Measurements from ENCODE around the gene KCTD16.

The KCTD16 gene

DNA sequence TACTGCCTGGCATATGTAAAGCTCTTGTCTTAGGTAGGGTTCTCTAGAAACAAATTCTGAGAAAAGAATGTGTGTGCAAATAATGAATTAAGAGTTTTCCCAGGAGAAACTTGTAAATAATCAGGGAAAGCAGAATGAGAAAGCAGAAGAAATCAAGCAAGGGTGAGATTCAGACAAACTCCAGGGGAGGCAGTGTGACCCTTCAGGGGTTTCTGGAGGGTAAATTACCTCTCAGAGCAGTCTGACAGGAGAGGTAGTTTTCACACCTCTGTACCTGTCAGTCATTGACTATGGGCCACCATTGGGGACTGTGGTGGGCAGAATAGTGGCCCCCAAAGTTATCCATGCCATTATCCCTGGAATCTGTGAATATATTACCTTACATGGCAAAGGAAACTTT is 124.6 kb downstream of the KCTD16 start:
- DNase-seq: no peak

DNA sequence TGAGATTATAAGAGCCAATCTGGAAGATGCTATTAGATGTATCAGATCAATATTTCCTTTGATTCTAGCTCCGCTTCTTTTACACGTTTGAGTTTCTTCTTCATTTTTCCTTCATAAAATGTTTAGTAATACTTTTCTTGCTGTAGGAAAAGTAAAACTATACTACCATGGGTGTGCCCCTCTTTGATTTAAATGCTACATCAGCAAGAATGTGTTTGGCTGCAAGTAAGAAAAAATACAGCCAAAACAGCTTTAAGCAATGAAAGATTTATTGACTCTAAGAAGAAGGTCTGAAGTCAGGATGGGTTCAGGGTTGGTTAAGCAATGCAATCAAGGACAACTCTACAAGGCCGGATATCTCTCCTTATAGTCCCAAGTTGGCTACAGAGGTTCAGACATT is 126.4 kb downstream of the KCTD16 start:
- no peak for DNase-seq

DNA sequence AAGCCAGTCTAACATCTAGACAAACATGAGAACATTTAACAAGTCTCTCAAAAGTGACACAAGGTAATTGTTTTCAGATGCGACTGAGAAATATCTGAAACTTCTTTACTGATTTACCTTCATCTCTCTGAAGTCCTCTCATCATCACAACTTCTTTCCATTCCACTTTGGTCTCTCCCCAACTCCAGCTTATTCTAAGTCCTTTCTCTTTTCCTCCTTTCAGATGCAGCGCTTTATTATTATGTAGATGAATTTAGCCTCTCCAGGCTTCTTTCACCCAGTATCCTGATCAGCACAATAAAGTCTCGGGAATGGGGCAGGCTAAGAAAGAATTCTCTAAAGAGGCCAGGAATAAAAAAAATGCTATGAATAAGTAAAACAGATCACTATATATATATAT is 128.0 kb downstream of the KCTD16 start:
- no peak for DNase-seq

DNA sequence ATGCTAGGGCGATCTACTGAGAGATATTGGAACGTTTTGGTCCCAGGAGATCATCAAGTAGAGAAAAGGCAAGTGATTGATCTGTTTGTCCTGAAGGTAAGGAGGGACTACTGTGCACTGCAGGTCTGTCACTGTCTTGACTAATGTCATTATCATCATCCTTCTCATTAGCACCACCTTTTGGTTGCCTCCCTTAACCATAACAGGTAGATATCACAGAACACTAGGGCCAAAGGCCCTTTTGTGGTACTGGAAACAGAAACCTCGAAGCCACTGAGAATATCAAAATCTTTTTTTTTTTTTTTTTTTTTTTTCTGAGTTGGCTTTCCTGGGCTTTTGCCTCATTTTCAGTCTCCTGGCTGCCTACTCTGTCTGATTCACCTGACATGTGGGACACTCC is 134.0 kb downstream of the KCTD16 start:
- no peak for DNase-seq

DNA sequence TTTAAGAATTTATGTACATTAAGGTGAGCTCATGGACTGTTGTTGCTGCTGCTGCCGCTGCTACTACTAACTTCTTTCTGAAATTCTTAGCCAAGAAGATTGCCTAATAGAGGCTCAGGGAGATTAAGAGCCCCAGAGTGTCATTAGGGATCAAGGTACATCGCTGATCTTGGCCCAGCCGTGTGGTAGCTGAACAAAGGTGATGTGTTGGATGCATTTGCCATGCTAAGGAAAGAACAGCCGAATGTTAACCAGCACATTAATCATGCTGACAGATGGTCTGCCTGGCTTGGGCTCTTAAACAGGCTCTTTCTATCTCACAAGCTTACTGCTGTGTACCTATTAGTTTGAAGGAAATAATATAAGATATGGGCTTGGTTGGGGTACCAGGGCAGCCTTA is 137.1 kb downstream of the KCTD16 start:
- DNase-seq: no peak

DNA sequence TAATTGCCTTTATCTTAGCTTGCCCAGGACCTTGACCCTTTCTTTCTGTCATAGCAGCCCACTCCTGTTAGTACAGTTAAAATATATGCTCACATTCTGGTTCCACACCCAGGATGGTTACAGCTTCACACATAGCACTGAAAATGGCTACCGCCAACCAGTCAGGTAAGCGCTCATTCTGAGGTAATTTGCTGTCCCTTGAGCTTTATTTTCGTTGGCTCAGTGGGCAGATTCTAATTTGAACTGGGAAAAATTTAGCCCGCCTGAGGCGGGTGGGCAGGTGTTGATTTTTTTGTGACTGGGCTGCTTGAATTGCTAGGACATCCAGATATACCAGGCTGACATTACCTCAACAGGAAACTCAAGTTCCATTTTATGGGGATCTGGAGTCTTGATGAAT is 137.5 kb downstream of the KCTD16 start:
- DNase-seq: no peak

DNA sequence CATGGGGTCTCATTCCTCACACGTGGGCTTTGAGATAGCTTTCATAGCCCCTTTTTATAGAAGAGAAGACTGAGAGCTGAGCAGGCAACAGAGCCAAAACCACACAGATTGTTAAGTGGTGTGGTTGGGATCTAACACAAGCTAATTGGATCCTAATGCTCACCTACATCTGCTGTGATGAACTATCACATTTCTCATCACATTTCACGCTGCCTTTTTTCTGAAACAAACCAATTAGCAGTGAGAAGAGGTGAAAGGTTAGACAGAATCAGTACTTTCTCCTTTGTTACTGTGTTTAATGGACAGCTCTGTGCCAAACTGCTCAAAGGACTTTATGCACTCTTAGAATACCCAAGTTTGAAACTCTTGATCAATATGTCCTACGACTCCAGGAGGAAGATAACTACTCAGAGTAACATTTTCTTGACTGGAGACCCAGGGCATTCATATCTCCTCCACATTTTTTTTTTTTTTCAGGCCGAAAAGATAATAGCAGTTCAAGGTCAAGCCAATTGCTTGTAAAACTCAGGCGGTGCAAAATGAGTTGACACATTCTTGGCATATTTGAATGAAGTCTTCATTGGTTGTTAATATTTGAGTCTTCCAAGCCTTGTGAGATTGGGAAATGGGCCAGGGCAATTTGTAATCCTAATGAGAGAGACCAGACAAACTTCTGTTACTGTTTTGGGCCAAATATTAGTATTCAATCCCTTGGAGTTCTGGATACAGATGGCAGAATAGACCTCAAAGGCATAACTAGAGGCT is 138.4 kb downstream of the KCTD16 start:
- no peak for DNase-seq

DNA sequence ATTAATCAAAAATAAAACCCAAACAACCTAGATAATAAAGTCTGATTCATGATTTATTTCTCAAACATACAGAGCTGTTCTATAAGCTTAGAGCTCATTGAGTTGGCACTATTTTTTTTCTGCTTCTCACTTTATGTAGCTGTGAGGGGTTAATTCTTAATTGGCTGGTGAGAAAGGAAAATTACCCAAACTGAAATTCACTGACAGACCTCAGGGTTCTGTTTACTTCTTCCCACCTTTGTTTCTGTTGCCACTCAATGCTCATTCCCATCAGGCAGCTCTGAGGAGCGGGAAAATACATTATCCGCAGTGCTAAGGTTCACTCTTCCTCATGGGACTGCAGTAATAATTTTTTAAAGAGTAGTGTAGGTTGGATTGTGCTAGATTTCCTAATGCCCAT is 139.9 kb downstream of the KCTD16 start:
- no peak for DNase-seq

DNA sequence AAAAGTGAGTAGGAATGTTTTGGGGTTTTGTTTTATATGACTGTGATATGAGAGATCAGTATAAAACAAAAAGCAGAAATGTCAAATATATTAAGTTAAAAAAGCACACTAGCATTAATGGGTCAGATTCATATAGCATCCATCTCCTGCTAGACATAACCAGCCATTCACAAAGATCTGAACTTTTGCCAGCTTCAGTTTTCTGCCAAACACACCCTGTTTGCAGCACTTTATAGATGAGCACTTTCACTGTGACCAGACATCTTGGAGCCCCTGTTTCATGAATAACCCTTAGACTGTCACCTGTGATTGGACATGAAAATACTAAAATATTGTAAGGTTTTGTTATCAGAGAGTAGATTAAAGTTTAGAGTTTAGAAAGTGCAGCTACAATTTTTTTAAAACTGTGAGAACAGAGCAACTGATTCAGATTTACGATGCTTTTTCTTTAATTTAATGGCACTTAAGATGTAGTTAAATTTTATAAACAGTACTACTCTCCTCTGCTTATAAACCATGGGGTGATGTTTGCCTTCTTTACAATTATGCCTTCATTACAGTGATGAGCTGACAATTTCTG is 142.6 kb downstream of the KCTD16 start:
- peak; percentile 16 for DNase-seq

DNA sequence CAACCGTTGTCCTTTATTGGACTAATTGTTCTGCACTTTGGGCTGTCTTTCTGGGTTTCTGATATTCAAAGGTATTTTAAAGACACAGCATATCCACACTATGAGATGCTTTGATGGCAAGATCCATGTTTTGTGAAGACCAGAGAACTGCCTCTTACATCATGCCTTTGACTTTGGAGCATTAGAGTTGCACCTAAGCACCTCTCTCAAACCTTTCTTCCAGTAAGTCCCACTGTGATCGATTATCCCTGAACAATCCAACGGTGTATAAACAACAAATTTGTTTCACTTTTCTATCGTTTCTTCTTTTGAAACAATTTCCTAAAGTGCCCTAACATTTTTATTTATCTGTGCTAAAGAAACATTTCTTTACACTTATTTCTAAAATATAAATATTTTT is 144.4 kb downstream of the KCTD16 start:
- no peak for DNase-seq

DNA sequence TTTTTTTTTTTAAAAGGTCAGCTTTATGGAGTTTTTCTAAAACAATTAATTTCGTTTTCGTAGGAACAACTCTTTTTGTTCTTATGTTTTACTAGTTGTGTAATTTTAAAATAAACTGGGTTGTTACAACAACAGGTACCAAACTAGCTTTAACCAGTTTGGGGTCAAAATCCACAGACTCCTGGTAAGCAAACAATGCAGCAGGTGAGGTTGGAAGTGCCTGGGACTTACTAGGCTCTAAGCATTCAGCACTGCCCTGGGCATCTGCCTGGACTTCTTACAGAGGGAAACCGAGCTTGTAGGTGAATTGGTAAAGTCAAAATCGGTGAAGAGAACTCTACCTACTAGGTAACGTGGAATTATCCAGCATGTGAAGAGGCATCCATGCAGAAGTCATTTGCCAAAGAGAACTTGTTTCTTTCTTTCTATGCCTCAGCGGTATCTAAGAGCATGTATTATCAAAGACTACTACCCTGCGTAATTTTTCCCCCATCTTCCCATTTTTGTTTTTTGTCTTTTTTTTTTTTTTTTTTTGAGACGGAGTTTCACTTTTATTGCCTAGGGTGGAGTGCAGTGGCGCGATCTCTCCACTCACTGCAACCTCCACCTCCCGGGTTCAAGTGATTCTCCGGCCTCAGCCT is 145.4 kb downstream of the KCTD16 start:
- peak; percentile 52 for DNase-seq

DNA sequence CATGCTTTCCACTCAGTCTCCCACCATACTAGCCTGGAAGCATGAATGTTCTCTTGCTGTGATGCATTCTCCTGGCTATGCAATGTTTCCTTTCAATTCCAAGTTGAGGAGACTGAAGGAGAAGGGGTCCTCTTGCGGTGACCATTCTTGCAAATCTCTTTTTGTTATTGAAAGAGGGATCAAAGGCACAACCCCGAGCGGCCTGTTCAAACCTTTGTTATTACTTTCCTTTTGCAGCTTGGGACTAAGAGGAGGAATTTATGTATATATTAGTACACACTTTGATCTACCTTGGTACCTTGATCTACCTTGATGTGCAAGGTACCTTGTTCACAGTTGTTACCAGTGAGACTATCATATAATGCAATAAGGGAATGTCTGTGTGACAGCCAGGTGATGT is 147.3 kb downstream of the KCTD16 start:
- no peak for DNase-seq

DNA sequence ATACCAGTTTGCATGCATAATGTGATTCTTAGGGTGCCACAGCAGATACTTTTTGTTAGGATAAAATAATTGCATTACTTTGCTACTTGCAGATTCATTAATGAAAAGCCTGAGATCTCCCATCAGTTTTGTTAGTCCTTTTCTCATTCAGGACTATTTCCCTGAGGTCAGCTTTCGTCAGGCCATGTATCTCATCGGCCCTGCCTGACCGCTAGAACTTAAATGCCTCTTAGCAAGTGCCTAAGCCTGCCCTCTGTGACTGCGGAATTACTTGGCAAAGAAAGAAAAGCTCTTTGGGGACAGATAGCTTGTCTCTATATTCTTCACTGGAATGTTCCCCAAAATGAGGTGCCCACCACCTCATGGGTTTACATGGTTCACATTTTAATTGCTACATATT is 147.8 kb downstream of the KCTD16 start:
- DNase-seq: no peak

DNA sequence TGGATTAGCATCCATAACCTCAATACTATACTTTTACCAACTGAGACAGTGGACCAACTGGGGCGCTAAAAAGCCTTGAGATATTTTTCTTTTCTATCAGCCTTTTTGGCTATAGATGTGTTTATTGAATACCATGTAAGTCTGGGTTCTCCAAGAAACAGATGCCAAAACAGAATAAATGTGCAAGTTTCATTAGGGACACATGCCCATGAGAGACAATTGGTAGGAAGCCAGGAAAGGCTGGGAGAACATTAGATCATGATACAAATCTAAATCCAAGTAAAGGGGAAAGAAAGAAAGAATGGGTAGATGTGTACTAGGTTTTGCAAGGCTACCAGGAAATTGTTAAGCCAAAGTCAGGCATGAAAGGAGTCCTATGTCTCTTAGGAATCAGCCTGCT is 152.5 kb downstream of the KCTD16 start:
- no peak for DNase-seq

DNA sequence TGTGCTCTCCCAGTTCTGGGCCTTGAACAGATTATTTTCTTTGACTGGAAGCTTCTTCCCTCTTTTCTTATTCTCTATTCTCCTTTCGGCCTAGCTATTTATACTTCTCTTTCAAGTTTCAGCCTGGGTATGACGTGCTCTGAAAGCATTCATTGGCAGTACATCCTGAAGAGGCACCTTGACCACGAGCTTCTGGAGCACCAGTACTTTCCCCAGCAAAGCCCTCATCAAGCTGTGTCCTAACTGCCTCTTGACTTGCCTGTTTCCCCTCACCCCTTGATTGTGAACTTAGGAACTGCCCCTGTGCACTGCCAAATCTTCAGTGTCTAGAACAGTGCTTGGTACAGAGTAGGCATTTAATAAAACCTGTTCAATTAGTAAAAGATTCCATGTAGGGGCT is 154.9 kb downstream of the KCTD16 start:
- DNase-seq: no peak

DNA sequence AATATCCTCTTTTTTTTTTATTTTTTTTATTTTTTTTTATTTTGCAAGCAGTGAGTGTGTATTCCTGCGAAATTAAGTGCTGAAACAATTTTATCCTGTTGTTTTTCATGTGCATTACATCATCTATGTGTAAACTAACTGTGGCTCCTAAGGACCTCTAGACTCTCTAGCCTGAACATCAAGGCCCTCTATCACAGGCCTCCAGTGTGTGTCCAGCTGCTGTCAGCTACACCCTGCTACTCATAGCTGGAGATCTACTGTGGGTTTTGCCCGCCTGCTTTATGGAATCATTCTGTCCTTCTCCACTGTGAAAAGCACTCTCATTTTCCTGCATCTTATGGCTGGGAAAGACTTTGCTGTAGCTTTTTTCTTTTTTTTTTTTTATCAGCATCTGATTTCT is 157.8 kb downstream of the KCTD16 start:
- peak; percentile 85 for DNase-seq

DNA sequence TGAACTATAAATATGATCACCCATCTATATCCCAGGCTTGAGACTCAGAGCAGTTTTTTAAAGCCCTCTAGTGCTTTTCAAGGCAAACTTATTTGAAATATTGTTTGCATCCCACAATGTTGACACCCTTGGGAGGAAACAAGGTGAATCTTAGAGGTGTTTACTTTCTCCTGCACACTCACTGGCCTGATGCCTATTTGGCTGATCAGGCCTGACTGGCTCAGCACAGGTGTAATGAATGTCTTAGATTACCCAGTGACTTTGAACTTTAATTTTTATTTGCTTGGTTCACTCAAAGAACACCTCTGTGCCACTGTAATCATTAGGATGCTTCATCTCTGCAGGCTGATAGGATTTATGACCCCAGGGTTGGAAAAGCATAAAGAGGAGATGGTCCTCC is 158.3 kb downstream of the KCTD16 start:
- peak; percentile 76 for DNase-seq

DNA sequence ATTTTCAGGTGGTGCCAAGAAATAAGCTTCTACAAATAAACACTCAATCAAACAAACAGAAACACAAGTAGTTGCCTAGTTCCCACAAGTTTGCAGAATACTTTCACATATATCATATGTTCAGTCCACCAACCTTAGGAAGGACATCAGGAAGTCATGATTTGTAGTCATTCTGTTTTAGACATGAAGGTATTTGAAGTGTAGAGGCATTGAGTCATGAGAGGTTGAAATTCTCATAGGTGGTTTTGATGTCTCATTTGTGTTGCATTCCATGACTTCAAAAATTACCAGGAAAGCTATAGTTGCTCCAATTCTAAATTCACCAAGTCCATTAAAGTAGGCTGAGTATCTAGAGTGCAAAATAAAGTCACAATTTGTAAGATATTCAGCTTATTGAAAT is 159.0 kb downstream of the KCTD16 start:
- no peak for DNase-seq

DNA sequence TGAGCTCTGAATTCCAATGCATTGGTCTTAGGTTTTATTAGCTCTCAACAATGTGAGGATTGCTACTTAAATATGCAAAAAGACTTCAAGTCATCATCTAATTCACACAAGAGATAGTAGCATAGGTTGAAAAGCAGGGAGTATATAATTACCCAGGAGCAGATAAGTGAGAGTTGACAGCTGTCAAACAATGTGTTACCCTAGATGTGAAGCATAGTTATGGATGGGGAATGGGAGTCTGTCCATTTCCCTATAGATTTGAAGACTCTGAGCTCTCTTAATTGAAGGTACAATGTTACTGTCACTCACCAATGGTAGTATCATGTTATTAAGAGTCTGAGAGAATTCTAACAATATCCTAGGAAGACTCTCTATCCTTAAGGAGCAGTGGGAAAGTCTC is 160.7 kb downstream of the KCTD16 start:
- no peak for DNase-seq

DNA sequence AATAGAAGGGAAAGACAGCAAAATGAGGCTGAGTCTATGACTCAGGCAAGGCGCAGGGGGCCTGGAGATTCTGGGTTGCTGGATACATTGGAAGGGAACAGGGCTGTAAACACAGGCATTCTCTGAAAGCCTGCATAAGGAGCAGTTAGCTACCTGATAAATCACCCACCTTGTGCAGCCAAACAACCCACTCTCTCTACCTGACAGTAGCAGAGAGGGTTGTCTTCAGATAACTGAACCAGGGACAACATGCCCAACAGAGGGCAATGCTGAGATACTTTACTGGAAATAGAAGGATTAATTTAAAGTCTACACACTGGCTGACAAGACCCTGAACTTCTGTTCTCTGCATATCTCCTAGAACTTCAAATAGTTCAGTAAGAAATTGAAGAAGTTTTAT is 161.6 kb downstream of the KCTD16 start:
- no peak for DNase-seq

DNA sequence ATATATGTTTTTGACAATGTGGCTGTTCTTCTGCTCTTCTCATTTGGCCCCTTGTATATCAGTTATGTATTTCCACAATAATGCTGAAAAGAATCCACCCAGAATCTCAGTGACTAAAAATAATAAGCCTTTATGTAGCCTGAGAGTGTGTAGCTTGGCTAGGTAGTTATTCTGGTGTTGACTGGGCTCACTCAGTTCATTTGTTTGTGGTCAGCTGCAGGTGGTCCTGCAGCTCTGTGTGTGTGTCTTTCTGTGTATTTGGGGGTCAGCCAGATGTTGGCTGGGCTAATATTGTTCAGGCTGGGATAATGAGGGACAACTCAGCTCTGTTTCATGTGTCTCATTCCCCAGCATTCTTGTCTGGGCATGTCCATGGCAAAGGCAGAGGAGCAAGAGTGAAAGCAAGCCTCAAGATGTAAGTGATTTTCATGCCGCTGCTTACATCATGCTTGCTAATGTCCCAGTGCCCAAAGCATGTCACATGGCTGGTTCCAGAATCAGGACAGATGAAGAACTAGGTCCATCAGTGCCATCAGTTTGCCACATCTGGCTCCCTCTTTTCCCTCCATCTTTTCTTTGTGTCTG is 162.8 kb downstream of the KCTD16 start:
- peak; percentile 73 for DNase-seq

DNA sequence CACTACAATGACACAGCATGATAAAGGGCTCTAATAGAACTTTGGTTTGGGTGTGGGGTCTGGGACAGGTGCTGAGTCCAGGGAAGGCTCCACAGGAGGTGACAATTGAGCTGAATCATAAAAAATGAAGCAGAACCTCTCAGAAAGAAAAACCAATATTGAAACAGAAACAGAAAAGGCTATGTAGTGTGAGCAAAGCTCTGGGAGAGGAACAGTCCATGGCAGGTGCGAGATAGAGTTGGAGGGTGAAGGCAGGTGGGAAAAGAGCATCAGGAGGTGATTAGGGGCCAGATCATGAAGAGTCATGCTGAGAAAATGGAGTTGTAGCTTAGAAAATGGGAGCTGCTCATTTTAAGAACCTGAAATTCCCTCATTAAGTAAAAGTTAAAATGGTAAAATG is 164.9 kb downstream of the KCTD16 start:
- peak; percentile 98 for DNase-seq

DNA sequence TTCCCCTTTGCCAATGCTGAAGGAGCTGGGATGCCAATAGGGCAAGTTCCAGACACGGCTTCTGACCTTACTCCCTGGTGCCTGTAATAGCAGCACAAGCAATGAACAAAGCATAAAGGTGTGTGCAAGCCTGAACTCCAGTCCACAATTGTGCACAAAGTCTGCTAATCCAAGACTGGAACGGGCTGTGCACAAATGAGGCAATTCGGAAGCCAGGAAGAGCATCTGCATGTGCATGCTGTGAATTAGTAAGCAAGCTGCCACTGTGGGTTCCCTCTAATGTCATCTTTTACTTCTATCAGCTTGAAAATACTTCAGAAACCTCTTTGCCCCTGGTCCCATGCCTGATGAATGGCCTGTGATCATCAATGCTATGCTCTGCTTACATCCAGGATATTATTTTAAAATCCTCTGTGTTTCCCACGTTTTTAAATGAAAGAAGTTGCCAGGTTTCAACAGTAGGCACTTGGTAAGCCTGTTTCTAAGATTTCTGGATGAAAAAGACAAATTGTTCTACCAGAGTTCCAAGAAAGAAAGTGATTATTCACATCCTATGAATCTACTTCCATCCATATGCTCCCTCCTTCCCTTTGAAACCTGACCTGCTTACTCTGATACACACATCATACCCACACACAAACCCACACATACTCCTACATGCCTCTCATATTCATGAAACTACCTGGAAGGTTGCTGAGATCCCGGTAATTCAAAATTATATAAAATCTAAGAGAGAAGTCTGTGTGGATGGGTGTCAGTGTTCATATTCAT is 165.7 kb downstream of the KCTD16 start:
- peak; percentile 55 for DNase-seq

Measured in NCI-H345 (cell line).